Measurements from ENCODE around the gene TECR.

DNA sequence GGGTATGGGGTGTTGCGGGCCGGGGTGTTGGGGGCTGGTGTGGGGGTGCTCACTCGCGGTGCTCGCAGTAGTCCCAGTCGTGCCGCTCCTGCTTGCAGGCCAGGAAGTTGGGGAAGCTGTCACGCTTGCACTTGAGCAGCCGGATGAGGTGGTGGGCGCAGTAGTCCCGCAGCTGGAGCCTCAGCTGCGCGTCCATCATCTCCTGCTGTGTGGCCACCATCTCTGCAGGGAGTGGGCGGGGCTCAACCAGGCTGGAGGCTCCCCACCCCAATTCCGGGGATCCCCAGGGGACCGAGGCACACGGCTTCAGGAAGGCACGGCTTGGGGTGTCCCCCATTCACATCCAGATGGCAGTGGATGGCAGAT lies 37.3 kb downstream of the TECR start:
- TF ChIP-seq, protein P1, sequence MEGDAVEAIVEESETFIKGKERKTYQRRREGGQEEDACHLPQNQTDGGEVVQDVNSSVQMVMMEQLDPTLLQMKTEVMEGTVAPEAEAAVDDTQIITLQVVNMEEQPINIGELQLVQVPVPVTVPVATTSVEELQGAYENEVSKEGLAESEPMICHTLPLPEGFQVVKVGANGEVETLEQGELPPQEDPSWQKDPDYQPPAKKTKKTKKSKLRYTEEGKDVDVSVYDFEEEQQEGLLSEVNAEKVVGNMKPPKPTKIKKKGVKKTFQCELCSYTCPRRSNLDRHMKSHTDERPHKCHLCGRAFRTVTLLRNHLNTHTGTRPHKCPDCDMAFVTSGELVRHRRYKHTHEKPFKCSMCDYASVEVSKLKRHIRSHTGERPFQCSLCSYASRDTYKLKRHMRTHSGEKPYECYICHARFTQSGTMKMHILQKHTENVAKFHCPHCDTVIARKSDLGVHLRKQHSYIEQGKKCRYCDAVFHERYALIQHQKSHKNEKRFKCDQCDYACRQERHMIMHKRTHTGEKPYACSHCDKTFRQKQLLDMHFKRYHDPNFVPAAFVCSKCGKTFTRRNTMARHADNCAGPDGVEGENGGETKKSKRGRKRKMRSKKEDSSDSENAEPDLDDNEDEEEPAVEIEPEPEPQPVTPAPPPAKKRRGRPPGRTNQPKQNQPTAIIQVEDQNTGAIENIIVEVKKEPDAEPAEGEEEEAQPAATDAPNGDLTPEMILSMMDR (IDR thresholded peaks at IDR 0.05 in 2 of 3, conservative IDR thresholded peaks at IDR 0.05 in 1 of 3; ENCODE audit: borderline replicate concordance in 1 of 3, insufficient read depth in 1 of 3, low read depth in 2 of 3, low read length in 2 of 3), result no peak
- TF ChIP-seq, protein P2, sequence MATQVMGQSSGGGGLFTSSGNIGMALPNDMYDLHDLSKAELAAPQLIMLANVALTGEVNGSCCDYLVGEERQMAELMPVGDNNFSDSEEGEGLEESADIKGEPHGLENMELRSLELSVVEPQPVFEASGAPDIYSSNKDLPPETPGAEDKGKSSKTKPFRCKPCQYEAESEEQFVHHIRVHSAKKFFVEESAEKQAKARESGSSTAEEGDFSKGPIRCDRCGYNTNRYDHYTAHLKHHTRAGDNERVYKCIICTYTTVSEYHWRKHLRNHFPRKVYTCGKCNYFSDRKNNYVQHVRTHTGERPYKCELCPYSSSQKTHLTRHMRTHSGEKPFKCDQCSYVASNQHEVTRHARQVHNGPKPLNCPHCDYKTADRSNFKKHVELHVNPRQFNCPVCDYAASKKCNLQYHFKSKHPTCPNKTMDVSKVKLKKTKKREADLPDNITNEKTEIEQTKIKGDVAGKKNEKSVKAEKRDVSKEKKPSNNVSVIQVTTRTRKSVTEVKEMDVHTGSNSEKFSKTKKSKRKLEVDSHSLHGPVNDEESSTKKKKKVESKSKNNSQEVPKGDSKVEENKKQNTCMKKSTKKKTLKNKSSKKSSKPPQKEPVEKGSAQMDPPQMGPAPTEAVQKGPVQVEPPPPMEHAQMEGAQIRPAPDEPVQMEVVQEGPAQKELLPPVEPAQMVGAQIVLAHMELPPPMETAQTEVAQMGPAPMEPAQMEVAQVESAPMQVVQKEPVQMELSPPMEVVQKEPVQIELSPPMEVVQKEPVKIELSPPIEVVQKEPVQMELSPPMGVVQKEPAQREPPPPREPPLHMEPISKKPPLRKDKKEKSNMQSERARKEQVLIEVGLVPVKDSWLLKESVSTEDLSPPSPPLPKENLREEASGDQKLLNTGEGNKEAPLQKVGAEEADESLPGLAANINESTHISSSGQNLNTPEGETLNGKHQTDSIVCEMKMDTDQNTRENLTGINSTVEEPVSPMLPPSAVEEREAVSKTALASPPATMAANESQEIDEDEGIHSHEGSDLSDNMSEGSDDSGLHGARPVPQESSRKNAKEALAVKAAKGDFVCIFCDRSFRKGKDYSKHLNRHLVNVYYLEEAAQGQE (IDR thresholded peaks at IDR 0.05; ENCODE audit: low read depth), result no peak
- no peak for TF ChIP-seq RAD21 (IDR thresholded peaks at IDR 0.05; ENCODE audit: low read depth)
- no peak for TF ChIP-seq ELF1 (IDR thresholded peaks at IDR 0.05; ENCODE audit: borderline replicate concordance, low read depth)
- TF ChIP-seq ZNF274 (IDR thresholded peaks at IDR 0.05; ENCODE audit: low read depth, low read length), result no peak
- no peak for TF ChIP-seq CEBPB (IDR thresholded peaks at IDR 0.05; ENCODE audit: low read depth)
- TF ChIP-seq POLR2AphosphoS5 (IDR thresholded peaks at IDR 0.05; ENCODE audit: low read depth, low read length), result no peak
